Measurements from ENCODE around the gene NOP9.

Gene NOP9

DNA sequence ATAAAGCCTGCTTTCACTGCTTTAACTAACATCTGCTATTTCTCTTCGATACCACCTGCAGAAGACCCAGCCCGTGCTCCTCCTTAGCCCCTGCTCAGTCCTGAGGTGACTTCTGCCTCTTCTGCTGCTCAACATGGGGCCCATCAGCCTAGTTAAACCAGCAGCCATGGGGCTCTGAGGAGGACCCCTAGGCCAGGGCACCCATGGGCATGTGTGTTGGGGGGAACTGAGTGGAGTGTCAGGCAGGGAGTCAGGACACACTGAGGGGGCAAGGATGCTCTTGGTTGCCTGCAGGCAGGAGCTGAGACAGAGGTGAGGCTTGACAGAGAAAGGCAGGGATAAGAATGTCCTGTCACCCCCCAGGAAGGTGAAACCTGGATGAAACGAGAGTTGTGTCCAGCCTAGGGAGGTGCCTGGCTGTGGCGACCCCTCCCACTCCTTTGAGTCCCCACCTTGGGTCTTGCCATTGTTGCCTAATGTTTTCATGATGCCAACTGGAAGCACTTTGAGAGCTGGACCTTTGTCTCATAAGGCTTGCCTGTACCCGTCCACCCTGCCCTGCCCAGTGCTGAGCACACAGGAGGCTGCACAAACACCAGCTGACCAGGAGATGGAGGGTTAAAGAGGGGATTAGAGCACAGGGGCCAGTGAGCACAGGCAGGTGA is 15.7 kb upstream of the NOP9 start:
- DNase-seq, result no peak

DNA sequence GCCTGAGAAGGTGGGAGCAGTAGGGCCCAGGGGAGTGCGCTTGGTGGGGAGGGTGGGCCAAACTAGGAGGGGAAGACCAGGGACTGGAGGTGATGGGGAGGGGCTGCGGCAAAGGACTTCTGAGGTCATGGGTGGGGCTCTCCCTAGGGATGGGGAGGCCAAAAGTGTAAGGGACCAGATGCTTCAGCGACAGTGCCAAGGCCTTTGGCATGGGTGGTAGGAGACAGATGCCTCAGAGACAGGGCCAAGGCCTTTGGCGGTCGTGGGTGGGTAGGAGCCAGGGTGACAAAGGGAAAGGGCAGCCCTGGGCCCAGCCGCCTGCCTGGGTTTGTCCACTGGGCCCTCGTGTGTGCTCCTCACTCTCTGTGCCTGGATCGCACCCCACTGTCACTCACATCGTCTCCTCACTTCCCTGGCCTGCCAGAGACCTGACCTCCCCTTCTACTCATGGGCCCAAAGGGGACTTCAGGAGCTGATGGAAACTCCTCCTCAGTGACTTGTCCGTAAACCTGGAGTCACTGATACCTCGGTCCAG is 15.1 kb upstream of the NOP9 start:
- no peak for DNase-seq

DNA sequence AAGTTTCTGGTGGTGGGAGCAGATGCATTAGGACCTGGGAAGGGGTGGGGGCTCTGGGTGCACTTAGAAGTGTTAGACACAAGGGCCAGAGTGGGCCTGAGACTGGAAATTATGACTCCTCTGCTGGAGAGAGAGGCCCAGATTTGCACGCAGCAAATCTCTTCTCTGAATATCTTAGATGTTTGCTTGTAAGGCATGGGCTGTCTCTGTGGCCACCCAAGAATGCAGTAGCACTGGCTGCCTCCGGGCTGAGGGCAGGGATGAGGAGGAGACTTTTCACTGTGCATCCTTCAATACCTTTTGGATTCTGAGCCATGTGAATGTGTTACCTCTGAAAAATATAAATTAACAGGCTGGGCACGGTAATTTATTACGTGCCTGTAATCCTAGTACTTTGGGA is 14.3 kb upstream of the NOP9 start:
- no peak for DNase-seq

DNA sequence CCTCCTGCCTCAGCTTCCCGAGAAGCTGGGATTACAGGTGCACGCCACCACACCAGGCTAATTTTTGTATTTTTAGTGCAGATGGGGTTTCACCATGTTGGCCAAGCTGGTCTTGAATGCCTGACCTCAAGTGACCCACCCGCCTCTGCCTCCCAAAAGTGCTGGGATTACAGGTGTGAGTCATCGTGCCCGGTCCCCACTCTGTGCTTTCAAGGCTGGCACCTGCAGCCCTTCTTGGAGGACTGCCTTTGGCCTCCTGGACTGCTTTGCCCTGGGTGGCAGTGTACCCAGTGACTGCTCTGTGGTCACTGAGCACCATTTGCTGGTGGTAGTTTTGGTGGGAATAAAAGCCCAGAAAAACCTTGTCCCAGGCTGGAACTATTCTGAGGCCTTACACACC is 12.7 kb upstream of the NOP9 start:
- no peak for DNase-seq

DNA sequence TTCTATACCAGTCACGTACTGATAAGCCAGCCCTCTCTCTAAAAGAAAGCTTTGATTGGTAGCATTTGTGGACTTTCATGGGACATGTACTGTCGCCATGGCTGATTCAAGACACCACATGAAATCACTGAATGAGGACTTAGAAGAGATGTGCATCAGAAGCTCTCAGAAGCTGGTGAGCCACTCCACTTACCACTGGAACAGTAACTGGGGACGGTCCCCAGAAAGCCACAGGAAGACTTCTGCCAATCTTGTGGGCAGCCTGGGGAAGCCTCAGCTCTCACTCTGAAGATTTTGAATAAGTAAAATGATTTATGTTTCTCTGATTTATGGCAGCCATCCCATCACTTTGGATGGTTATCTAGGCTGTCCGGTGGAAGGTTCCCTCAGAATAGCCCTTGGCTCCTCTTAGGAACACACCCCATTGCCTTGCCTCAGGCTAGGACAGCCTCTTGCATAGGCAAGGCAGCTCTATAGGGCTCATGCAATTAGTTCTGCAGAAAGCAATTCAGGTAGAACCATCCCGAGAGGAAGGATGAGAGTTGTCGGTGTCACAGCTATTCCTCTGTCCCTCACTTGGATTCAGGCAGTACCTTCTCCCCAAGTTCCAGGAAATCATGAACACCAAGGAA is 9.9 kb upstream of the NOP9 start:
- DNase-seq, result no peak

DNA sequence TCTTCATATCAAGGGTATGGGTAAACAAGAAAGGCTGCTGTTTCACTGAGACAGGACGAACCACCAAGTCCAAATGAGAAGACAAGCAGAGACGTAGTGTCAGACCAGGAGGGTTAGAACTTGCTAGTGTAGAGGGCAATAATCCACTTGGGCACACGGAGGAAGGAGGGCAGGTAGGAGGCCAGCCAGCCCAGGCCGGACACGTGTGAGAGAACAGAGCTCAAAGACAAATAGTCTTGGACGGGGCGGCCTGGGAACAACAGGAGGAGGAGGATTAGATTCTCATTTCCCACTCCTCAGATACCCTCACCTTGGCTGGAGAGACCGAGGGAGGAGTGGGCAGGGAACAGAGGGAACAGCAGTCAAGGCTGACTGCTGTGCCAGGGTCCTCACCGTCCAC is 8.9 kb upstream of the NOP9 start:
- no peak for DNase-seq

DNA sequence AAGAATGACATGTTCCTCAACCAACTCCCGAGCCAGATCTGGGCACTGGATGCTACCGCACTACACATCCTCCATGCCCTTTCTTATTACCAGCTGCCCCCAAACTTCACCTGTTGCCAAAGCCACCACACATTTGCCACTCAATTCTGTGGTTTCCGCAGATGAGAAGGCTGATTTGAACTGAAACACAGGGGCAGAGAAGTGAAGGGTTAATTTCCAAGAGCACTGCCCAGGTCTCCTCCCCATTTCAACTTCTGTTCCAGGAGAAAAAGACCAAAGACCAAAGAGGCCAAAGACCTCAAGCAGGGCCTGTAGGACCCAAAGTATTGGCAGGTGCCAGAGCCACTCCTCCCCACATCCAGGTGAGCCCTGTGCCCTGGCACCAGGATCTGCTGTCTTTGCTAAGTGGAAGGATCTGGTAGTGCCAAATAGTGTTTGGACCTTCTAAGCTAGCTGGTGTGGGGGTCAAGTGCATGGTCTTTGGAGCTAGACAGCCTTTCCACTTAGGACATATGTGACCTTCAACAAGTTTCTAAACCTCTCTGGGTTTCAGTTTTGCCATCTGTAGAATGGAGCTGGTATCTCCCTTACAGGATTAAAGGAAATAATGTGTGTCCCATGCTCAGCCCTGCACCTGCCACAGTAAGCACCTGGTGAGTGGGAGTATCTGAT is 8.1 kb upstream of the NOP9 start:
- DNase-seq, result no peak

DNA sequence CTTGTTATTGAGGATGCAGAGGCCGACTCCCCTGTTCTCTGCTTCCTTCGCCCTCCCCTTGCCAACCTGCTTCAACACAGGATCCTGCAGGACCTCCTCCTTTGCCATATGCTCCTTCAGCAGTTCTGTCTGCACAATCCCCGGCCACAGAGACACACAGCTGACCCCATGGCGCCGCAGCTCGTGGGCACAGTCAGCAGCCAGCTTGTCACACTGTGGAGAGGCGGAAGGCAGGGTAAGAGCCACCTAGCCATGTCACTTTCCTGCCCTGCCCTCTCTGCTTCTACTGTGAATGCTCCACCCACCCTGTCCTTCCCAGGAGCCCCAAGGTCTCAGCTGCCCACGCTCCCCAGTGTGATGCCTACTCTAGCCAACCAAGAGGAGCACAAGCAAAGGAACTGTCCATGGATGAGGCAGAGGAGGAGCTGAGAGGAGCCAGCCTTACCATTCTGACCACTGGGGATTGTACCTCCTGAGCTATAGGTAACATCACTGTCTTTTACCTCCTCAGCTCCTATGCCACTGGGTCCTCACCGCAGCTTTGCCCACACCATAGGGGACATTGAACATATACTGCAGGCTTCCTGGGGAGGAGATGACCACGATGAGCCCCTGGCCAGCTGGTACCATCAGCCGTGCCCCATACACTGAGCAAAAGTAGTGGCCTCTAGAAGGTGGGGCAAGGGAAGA is 7.4 kb upstream of the NOP9 start:
- no peak for DNase-seq

DNA sequence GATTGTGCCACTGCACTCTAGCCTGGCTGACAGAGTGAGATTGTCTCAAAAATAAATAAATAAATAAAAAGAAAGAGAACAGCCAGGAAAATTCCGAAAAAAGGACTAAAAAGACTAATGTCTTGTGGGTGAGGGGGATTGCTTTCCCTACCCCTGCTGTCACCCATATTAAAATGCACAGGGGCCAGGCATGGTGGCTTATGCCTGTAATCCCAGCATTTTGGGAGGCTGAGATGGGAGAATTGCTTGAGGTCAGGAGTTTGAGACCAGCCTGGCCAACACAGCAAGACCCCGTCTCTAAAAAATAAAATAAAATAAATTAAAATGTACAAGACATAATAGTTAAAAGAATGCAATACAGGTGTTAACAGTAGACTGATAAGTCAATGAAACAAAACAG is 6.1 kb upstream of the NOP9 start:
- no peak for DNase-seq

DNA sequence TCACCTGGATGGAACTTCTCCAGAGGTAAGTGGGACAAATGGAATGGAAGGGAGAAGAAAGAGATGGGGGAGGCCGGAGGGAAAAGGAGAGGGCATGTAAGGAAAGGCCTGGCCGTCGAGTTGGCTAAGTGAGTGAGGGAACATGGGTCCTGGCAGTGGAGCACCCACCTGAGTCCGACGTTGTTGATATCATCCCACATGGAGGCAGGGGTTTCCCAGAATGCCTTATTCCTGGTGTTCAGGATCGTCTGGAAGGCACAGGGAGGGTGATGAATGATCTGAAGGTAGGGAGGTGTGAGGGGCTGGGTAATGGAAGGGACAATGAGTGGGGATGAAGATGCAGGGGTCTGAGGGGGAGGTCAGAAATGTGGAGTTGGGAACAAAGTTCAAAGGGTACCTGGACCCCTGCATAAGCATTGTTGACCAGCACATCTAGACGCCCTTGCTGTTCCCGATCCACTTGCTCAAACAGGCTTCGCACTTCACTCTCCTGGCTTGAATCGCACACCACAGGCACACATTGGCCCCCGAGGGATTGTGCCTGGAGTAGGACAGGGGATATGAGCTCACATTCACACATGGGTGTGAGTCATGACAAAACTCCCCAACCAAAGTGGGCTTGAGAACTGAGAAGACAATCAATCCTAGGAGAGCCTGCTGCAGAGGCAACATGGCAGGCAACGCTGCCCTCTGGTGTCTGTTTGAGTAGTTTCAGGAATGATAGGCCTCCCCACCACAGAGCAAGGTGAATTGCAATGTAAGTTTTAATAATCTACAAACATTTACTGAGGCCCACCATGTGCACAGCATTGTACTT is 3.1 kb upstream of the NOP9 start:
- peak; percentile 56 for DNase-seq

DNA sequence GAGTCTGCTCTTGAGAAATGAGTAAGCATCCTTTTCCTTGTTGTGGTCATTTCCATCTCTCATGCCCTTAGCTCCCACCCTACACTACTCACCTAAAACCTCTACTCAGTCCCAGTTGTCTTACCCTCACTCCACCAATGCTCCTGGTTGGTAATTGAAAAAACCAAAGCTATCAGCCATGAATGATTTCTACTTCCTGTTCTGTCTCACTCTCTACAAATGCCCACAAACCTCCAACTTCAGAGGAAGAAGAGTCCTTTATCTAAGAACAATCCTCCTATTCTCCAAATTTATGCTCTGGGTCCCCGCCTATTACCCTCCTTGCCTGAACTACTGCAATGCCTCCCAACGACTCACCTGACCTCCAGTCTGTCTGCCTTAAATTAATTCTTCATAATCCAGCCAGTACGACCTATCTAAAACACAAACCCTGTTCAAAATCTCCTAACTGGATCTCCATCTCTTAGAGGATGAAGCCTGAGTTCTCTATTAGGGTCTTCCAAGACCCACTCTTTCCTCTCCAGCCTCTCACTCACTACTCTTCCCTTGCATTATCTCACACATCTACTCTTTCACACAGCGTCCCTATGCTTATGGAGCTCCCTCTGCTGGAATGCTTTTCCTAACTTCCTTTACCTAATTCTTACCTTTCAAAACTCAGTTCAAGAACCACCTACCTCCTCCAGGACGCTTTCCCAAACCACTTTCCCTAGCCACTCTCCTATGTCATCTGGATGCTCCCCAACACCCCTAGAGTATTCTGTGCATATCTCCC is 2.3 kb upstream of the NOP9 start:
- no peak for DNase-seq

DNA sequence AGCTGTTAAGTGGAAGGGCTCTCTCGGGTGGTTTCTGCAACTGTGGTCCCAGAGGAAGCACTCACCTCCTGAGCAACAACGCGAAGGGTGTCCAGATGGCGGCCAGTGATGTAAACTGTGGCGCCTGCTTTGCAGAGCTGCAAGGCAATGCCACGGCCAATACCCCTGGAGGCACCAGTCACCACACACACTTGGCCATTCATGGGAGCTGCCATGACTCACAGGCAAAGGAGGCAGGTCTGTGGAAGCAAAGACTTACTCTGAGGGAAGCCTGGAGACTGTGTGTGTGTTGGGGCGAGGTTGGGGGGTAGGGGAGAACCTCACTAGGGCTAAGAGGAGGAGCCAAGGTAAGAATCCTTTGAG is 777 bp upstream of the NOP9 start:
- DNase-seq, result no peak

DNA sequence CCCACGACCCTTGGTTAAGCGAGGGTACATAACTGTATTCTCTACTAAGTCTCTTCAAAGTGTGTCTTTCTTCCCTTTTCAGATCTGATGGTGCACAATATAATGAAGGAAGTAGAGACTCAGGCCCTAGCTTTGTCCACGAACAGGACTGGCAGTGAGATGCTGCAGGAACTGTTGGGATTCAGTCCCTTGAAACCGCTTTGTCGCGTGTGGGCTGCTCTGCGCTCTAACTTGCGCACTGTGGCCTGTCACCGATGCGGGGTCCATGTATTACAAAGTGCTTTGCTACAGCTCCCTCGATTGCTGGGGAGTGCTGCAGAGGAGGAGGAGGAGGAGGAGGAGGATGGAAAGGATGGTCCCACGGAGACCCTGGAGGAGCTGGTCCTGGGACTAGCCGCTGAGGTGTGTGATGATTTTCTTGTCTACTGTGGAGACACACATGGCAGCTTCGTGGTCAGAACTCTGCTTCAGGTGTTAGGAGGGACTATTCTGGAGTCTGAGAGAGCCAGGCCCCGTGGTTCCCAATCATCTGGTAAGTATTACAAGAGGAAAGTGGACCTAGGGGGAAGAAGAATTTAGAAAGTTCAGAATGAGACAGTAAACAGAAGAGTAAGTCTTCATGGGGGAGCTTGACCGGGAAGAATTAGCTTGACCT is 803 bp downstream of the NOP9 start:
- no peak for DNase-seq

DNA sequence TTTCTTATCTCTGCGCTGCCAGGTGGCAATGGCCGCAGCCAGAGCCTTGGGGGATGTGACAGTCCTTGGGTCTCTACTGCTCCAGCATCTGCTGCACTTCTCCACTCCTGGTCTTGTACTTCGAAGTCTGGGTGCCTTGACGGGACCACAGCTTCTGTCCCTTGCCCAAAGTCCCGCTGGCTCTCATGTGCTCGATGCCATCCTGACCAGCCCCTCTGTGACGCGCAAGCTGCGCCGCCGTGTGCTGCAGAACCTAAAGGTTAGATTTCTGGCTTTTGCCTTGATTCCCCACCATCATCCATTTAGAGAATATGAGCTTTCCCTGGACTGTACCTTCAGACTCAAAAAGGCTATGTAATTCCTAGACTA is 4.4 kb downstream of the NOP9 start:
- no peak for DNase-seq

DNA sequence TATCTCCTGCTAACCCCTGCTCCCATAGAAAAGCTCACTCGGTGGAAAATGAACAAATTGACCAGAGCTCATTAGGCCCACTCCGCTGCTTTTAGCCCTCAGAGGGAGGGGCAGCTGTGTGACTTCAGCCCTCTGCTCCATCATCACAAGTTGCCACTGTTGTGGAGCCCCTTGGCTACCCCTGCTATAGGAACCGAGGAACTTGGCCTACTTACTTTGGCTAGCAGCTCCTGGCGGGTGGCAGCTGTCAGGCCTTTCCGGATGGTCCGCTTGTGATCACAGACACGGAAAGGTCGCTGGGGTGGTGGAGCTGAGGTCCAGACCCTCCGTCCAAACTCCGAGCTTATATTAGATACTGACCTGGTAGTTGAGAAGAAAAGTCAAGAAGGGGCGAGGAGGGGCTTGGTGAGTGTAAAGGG is 7.5 kb downstream of the NOP9 start:
- no peak for DNase-seq

DNA sequence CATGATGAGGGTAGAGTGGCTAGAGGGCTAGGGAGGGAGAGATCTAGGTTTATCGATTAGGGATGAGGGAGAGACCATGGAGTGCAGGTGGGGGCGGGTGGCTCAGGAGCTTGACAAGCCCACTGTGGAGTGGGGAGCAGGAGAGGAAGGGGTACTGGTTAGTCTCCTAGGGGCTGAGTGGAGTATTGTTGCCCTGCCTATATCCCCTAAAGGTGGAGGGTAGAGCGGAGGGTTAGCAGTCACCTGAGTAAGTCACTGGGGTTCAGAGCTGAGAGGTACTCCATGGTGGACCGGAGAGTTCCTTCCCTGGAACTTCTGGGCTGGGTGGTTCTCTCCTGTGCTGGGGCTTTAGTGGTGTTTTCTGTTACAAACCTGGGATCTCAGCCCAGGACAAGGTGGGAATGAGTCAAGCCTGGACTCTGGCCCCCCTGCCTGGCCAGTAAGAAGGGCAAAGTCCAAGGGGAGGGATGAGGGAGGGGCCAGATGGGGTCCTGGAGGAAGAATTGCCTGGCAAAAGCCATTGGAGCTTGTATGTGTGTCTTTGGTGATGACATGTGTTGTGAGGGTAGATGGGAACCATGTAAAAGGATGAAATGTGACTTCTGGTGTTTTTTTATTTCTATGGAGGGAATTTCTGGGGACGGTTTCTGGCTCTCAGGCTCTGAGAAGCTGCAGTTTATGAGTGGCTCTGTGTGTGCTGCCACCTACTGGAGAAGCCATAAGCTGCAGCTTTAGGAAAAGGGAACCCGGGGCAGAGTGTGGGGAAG is 8.1 kb downstream of the NOP9 start, which contains the start of gene CIDEB:
CIDEB (minus strand) TSS at position 403 of the 767 bp plus-strand sequence; CDS start at position 284, 119 bp downstream.
- DNase-seq, result peak; percentile 73

DNA sequence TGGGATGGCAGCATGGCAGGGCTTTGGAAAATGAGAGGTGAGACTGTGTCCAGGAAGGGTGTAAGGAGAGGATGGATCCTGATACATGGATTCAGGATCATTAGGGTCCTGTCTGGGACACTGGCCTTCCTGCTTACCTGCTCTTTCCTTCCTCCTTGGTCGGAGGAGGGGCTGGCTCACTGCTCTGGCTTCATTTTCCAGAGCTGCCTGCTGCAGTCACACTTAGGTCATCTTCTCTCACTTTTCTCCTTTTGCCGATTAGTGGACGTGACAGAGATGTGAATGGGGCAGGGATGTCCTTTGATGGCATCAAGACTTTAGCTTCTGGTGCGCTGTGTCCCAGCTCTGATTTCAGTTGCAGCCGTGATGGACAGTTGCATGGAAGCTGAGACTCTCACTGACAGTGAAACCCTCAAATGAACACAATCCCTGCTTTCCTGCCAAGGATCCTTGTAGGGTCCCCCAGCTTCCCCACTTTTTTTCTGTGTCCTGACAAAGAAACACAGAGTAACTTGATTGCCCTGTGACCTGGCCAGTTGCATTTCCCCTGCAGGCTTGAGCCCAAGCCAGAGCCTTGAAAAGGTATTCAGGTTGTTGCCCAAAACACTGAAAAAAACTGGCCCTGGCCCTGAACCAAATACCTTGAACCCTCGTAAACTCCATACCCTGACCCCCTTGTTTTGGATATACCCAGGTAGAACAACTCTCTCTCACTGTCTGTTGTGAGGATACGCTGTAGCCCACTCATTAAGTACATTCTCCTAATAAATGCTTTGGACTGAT is 8.9 kb downstream of the NOP9 start:
- DNase-seq, result no peak

DNA sequence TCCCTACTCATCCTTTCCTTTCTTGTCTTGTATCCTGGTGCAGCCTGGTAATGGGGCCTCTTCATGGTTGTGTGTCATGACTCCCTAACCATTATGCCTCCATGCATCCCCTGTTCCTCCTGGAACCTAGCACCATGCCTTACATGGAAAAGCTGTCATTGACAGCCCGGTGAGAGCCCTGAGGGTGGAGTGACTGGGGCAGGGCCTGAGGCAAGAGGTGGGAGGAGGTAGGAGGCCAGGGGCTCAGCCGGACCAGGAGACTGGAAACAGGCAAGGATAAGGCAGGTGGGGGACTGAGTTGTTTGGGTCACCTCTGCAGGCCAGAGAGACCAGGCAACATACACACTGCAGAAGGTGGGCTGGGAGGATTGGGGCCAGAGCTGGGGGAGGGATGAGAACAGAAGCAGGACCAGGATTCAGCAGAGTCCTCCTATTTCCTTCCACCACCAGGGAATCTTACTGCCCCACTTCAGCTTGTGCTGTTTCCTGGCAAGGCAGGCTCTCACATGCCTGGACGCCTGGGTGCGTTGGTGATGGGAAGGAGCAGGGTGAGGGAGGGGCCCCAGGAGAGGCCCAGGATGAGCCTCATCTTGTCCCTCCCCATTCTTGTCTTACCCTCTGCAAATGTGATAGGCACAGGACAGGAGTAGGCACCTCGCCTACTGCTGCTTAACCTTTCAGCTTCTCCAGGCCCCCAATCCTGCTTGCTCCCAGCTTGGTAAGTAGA is 10.1 kb downstream of the NOP9 start, which contains the start of gene LTB4R2:
LTB4R2 (plus strand) TSS at position 603 of the 727 bp plus-strand sequence. CDS start 525 bp downstream, outside the sequence.
- DNase-seq, result no peak

DNA sequence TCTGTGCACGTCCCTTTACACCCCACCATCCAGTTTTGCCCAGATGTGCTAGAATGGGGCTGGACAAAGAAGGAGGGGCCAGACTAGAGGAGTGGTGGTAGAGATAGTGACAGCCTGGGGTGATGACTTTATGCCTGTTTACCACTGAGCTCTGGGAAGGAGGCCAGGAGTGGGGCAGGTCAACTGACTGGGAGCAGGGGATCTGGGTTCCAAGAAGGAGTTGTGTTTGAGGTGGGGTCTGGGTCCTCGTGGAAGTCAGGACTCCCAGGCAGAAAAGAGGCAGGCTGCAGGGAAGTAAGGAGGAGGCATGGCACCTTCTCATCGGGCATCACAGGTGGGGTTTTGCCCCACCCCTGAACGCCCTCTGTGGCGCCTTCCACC is 10.6 kb downstream of the NOP9 start:
- DNase-seq, result no peak
